ENCODE data around the gene HNRNPU. TPM values are rescaled to one million over a fixed set of nuclear protein-coding genes. Genes with fewer than 3 reads are reported as not detected.

HNRNPU gene
- total RNA-seq, 2 donors from 2014 or later: 304 to 406 TPM

Other genes with a start within 250 kb of the HNRNPU start
- 10 to 100 TPM; 28.1 to 47.5 TPM for gene DESI2, start 211.4 kb downstream of the HNRNPU start, total RNA-seq
- 10 to 100 TPM; 23.5 to 28.1 TPM for gene COX20, start 28.9 kb downstream of the HNRNPU start, total RNA-seq

Measured in activated naive CD4-positive, alpha-beta T cell treated with anti-CD3 and anti-CD28 coated beads, Interleukin-2, amount 50 U/mL, for 72 hours (primary cell).